TTC549 (cell line): ENCODE results near the gene EFCAB6.

Source experiments
- FAIRE-seq: peaks from 2 replicates; lab custom pipeline; 2012; peaks lifted over from hg19 to GRCh38; lab: Jason Lieb, UNC

EFCAB6 gene, protein sequence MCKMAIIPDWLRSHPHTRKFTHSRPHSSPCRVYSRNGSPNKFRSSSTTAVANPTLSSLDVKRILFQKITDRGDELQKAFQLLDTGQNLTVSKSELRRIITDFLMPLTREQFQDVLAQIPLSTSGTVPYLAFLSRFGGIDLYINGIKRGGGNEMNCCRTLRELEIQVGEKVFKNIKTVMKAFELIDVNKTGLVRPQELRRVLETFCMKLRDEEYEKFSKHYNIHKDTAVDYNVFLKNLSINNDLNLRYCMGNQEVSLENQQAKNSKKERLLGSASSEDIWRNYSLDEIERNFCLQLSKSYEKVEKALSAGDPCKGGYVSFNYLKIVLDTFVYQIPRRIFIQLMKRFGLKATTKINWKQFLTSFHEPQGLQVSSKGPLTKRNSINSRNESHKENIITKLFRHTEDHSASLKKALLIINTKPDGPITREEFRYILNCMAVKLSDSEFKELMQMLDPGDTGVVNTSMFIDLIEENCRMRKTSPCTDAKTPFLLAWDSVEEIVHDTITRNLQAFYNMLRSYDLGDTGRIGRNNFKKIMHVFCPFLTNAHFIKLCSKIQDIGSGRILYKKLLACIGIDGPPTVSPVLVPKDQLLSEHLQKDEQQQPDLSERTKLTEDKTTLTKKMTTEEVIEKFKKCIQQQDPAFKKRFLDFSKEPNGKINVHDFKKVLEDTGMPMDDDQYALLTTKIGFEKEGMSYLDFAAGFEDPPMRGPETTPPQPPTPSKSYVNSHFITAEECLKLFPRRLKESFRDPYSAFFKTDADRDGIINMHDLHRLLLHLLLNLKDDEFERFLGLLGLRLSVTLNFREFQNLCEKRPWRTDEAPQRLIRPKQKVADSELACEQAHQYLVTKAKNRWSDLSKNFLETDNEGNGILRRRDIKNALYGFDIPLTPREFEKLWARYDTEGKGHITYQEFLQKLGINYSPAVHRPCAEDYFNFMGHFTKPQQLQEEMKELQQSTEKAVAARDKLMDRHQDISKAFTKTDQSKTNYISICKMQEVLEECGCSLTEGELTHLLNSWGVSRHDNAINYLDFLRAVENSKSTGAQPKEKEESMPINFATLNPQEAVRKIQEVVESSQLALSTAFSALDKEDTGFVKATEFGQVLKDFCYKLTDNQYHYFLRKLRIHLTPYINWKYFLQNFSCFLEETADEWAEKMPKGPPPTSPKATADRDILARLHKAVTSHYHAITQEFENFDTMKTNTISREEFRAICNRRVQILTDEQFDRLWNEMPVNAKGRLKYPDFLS (N-terminal part only)

DNA sequence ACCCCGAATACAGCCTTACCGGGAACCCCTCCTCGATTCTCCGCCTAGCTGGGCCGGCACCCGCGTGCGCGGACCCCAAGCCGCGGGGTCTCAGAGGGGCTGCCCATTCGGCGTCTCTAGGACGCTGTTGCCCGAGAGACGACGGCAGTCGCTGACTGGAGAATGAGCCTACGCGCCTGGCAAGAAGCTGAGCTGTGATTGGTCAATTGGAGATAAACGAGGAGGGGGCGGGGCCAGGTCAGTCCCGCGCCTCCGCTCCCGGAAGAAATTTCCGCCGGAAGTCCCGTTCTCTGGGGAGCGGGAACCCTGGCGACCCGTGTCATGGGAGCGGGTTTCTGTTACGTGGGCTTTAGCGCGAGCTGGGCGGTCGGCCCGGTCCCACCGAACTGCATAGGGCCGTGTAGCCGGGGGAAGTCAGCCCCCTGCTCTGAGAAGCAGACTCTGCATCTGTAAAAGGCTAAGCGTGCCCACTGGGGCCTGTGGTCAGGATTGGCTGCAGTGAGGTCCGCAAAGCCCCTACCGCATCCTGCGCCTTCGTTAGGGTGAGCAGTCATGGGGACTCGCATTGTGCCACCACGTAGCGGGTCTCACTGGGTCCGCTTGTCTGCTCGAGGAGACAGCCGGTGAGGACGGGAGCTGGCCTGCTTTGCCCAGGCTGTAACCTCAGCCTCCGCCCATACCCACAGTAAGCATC, at the start of gene EFCAB6:
Gene EFCAB6 (minus strand): TSS at position 157 of the 694 bp plus-strand sequence. CDS start 29,987 bp downstream, outside the sequence.
- peak; percentile 89 for FAIRE-seq

DNA sequence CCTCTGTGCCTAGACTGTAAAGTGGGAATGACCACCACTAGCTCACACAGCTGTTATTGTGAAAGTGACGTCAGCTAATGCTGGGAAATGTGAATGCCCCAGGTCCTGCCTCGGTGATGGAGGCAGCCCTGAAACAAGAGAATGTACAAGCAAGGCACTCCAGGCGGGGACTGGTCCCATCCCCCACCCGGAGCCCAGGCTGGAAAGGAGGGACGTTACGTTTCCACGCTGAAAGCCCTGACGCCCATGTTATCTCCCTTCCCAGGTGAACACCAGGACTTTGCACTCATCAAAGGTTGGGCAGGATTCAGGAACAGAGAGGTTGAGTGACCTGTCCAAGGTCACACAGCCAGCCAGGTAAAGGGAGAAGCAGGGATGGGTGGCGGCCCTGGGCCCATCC, 49.4 kb upstream of the EFCAB6 start:
- no peak for FAIRE-seq

DNA sequence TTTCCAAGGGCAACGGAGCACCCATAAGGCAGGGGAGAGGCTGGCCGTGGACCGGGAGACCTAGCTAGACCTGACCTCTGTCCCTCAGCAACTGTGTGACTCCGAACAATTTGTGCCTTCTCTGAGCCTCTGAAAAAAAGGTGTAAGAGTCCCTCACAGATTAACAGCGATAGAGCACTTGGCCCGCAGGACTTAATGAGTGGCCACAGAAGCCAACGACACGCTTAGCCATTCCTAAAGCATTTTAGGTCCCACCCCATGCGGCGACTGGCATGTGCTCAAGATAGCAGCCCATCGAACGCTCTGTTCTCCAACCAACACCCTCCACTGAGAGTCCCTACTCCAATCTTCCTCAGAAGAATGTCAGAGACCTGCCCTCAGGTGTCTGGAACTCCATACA, 48.7 kb upstream of the EFCAB6 start:
- FAIRE-seq, result no peak

DNA sequence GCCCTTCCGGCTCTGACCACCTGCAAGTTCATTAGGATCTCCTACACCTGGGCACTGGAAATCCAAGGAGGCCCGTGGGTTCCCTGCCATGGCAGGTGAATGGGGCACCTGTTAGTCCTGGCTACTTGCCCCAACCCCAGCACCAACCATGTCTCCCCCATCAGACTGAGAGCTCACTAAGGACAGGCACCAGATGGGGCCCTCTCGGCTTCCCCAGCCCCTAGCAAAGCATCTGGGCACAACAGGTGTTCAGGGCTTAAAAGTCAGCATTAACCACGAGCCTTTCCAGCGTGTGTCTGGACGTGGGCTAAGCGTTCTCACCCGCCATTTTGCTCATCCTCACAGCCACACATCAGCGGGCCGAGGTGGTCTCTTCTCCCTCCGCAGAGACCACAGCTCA, 48.0 kb upstream of the EFCAB6 start:
- FAIRE-seq, result no peak

DNA sequence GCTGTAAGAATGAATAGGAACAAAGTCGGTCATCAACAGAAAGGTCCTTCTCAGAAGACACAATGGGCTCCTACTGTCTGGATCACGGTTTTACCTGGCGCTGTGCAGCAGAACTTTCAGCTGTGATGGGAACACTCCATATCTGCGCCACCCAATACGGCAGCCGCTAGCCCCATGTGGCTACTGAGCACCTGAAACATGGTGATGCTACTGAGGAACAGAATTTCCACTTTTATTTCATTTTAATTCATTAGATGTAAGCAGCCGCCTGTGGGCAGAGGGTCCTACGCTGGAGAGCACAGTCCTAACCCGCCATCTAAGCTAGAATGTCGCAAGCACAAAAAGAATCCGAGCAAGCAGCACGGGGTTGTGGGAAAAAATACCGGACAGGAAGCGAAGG, 47.5 kb upstream of the EFCAB6 start:
- no peak for FAIRE-seq

DNA sequence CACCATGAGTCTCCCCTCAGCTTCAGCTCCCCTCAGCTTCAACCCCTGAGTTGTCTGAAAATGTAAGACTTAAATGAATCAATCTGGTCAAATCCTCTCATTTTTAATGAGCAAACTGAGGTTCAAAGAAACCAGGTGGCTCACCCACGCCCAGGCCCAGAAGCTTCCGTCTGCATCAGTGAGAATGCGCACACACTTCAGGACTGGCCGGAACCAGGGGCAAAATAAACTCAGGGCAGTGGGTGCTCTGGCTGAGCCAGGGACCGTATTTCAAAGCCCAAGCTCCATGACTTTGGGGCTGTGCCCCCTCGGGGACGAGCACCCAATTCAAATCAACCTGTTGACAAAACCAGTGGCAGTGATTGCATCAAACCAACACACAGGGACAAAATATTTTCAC, 47.1 kb upstream of the EFCAB6 start:
- FAIRE-seq, result no peak

DNA sequence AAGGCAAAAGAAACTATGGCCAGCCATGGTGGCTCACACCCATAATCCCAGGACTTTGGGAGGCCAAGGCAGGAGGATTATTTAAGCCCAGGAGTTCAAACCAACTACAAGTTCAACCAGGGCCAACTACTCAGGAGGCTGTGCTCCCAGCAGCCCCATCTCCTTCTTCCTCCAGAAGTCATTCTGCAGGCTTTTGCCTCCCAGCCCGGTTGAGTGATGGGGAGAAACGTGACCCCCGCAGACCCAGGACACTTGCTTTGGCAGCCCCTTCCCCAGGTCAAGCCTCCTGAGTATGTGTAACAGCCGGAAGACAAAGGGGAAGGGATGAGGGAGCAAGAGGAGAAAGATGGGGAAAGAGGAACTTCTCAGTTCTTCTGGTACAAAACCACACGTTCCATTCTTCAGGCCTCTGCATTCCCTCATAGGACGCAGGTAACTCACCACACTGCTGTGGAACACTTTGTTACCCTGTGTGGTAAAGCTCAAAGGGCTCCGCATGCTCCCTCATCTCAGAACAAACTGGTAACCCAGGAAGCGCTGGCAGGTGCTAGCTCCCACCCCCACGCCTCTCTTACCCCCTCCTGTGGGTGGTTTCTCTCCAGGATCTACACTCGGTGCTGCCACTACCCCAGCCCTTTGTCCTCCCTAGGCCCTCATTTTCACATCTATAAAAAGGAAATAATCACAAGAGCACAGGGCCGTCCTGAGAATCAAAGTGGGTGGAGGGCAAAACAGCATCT, 46.2 kb upstream of the EFCAB6 start:
- FAIRE-seq, result no peak

DNA sequence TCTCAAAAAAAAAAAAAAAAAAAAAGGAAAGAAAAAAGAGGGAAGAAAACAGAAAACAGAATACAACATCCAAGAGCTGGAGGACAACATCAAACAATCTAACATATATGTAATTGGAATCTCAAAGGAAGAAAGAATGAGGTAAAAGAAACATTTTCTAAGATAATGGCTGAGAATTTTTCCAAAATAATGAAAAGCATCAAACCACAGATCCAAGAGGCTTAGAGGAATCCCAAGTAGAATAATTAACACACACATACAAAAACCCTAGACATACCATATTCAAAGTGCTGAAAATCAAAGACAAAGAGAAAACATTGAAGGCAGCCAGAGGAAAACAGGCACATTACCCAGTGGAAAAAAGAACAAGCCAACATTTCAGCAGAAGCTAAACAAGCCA, 45.3 kb upstream of the EFCAB6 start:
- FAIRE-seq, result no peak

DNA sequence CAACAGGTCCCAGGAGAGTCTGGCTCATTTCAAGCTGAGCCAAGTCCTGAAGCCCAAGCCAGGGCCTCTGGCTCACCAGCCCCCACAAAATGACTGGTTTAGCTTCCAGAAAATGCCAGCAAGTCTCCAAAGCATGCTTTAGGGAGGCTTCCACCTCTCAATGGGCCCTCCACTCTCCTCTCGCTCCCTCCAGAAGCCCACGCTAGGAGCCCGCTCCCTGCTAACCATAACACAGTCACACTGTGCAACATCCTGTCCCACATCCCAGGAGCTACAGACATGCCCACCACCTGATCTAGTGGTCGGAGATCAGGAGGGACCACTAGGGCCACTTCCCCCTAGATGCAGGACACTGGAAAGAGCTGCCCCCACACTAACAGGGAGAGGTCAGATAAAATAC, 43.3 kb upstream of the EFCAB6 start:
- FAIRE-seq, result no peak

DNA sequence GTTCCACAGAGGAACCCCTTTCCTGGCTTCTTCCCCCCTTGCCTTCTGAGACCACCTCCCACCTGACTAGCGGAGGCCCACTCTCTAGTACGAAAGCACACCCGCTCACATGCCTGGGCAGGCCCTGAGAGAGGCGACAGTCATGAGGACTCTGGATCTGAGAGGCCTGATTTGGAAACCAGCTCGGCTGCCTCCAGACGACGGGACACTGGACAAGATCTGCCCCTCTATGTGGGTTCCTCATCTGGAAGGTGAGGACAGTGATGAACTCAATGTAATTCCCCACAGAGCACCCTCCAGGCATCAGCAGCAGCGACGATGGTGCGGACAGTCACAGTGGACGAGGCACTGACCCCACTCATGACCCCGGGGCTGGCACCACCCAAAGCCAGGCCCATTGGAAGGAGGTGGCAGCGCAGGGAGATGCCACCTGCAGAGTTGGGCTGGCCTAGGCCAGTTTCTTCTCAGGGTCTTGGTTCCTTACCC, 42.7 kb upstream of the EFCAB6 start:
- FAIRE-seq, result no peak

DNA sequence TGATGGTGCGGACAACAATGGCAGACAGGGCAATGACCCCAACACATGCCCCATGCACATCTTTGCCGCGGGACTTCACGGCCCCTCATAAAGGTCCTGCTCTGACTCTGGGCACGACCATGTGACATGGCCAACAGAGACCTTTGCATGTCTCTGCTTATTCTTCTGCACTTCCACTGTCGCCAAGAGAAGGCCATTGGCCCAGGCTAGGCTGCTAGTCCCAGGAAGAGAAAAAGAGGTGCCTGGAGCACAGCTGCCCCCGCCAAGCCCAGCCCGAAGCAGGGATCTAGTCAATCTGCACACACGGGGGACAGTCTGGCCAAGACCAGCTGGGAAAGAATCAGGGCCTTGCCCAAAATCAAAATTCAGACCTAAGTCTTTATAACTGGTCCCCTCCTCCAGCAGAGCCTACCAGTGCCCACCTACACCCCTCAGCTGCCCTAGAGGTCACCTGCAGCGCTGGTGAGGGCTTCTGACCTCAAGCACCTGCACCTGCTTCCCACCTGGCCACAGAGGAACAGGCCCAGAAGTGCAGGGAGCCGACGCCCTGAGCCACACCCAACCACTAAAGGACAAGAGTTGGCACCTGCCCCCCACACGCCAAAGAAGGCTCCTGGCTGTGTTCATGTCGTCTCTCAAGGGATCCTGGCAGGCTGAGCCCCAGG, 42.1 kb upstream of the EFCAB6 start:
- no peak for FAIRE-seq

DNA sequence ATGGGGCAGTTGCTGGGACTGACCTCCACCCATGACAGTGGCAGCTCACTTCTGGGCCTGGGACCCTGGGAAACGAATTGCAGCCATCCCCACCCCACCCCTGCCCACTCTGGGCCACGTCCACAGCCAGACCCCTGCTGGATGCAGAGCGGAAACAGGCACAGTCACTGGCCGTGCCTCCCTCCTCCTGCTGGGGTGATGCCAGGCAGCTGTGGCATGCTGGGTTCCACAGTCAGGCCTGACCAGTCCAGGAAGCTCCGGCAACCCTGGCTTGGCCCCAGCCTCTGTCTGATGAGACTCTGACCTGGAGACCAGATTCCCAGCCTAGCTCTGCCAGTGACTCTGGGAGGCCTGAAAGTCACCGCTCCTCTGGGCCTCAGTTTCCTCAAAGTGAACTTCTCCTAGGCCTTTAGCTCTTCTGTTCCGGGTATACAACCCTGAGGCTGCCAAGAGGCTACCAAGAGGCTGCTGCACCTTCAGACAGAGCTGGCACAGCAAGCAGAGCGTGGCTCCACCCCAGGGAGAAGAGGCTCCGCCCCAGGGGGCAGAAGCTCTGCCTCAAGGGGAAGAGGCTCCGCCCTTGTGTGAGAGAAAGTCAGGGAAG, 41.3 kb upstream of the EFCAB6 start:
- no peak for FAIRE-seq

DNA sequence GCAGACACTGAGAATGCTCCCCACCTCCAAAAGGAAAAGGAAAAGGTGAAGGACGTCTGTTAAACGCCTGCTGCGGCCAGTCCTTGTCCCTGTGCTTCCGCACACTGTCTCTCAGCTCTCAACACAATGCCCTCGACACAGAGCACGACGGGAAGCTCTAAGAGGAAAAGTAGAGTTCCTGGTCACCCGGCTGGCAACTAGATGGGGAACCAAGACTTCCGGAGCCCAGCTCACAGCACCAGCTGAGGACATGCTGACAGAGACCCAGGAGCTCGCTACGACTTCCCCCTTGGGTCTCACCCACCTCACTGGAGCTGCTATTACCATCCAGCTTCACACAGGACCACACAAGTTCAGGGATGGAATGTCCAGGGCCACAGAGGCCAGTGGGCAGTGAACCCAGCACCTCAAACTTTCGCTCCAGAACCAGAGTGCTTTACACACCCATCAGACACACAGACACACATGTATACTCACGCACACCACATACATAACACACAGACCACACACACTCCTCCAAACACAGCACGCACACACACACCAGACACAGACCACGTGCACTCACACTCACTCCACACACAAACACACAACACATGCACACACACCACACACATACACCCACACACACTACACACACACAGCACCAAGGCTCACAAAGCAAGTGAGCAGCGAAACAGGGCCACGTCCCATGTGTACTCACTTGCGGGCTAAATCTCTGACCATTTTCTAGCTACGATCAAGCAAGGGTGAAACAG, 40.6 kb upstream of the EFCAB6 start:
- no peak for FAIRE-seq

DNA sequence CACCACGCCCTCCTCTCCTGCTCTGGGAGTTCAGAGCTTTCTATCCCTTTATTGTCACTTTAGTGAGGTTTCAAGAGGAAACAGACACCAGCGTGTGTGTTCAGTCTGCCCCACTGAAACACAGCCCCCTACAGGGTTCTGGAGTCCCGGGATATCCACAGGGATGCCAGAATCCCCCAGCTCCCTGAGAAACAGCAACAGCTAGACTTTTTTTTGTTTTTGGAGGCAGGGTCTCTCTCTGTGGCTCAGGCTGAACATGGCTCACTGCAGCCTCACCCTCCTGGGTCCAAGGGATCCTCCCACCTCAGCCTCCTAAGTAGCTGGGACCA, 39.8 kb upstream of the EFCAB6 start:
- no peak for FAIRE-seq

DNA sequence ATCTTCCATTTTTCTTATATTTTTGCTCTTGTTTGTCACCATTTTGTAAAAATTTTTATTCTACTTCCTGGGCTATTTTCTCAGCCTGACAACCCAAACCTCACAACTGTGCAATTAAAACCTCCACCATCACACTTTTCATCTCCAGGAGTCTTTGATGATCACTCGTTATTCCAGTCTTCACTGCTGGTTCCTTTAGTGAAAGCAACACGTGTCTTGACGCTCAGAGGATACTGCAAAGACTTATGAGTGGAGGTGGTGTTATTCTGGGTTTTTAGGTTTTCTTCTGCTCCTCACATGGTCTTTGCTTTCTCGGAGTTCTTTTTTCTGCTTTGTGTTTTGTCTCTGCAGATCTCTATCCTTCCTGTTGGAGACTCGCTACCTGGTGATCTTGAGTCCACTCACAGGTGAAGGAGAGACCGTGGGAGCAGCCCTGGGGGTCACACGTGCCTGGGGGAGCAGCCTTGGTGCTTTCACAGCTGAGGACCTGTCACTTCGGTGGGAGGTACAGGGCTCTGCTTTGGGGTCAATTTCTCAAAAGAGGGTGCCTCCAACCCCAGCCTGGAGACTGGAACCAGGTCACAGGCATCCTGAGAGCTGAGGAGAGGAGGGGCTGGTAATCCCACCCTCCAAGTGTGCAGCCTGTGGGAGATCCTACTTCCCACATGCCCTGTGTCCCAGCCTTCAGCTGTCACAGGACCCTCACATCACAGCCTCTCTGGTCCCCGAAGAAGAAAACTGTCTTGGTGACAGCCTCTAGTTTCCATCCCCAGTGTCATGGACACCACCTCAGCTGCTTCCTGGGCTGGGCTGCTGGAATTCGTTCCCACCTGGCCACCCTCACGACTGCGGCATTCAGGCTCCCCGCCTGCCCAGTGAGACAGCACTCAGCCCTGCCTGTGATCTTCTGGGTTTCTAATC, 39.2 kb upstream of the EFCAB6 start:
- FAIRE-seq, result no peak

DNA sequence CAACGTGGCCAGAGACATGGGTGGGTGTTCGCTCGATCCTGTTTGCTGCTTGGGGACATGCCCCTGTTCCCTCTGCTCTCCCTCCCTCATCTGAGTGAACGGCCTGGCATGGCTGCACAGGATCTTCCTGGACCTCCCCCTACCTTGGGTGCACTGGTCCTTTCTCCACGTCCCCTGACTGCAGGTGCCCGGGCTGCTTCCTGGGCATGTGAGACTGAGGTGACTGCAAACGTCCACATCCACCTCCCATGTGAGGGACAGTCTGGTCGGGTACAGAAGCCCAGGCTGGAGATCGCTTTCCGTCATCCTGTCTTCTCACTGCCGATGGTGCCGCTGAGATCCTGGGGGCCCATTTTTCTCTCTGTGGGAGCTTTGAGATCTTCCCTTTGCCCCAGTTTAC, 38.4 kb upstream of the EFCAB6 start:
- FAIRE-seq, result no peak

DNA sequence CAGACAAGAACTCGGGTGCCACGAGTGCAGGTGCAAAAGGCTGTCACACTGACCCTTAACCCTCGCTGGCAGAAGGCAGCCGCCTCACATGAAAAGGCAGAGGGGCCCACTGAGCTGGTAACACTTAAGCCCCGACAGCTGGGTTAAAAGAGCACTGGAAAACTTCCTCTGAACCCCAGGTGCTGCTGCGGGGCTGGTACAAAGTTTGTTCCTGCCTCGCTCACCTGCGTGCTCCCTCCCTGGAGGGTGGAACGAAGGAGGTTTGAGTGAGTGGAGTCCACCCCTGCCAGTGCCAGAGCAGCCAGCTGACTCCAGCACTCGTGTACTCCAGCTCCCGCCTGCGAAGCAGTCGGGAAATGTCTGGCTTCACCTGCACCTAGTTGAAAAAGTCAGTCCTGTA, 37.6 kb upstream of the EFCAB6 start:
- no peak for FAIRE-seq

DNA sequence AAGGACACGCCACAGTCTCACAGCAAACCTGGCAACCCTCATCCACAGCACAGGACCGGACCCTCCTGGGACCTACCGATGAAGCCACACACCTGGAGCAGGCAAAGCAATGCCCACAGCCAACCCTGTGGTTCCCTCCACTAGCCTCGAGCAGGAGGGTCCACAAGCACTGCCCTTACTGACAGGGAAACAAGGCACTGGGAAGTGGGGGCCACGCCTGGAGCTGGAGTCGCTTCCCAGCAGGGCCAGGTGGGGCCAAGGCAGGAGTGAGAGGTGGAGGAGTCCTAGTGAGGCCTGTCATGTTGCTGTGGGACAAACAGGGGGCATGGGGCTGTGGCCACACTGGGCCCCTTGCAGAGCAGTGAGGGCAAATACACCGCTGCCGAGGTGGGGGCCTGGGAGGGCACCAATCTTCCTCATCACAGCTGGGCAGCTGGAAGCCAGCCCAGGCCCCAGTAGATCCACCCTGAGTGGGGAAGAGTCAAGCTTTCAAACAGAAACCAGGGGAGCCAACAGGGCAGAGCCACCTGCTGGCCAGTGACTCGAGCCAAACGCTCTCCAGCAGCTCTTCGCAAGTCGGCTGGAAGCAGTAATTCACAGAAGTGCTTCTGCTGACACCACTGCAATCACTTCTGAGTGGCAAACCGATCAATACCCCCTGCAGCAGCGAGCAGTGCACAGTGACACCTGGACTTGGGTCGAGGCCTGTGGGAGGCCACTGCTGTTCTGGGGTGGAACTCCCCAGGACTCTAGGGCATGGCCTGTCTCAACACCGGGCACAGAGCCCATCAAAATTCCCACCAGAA, 36.5 kb upstream of the EFCAB6 start:
- no peak for FAIRE-seq
